B cell (primary cell): ENCODE data around the gene SWAP70.

Experiments used
- CTCF ChIP-seq: fragments of 200-600 bp; IDR thresholded peaks from one replicate; pipeline ENCODE4 v1.8.0; 2022; ENCODE audit warnings: antibody characterized with exemption, mild to moderate bottlenecking
- EZH2 ChIP-seq: IDR thresholded peaks from 2 replicates; pipeline ENCODE4 v1.6.1; 2012; ENCODE audit warnings: borderline replicate concordance, low read depth, mild to moderate bottlenecking, moderate library complexity, low read length; ENCODE audit not compliant: insufficient read depth, poor library complexity, severe bottlenecking

- TF ChIP-seq CTCF (no peak), EZH2 (no peak)
Observed at GRCh38 chr11:9710223-9710622, 46.3 kb downstream of the SWAP70 start.
